Nephron (organoid): ENCODE data around the gene MICAL3.

ENCODE experiments used
- H3K27ac Mint-ChIP-seq, 3 experiments: 2 replicates each; pipeline ENCODE4 v1.8.0; 2020; ENCODE audit warnings: mixed read lengths in 3 of 3, mild to moderate bottlenecking in 2 of 3, moderate library complexity in 1 of 3
- H3K27me3 Mint-ChIP-seq: 2 replicates; pipeline ENCODE4 v1.8.0; 2021; ENCODE audit warnings: low read depth, mild to moderate bottlenecking, moderate library complexity, mixed read lengths
- H3K36me3 Mint-ChIP-seq: 2 replicates; pipeline ENCODE4 v1.8.0; 2020; ENCODE audit warnings: low read depth, mixed read lengths
- H3K4me1 Mint-ChIP-seq: 2 replicates; pipeline ENCODE4 v1.8.0; 2020; ENCODE audit warnings: mixed read lengths
- H3K4me3 Mint-ChIP-seq, 3 experiments: 2 replicates each; pipeline ENCODE4 v1.8.0; 2020; ENCODE audit warnings: mild to moderate bottlenecking in 3 of 3, mixed read lengths in 3 of 3, moderate library complexity in 2 of 3
- H3K9me3 Mint-ChIP-seq: 2 replicates; pipeline ENCODE4 v1.8.0; 2020; ENCODE audit warnings: mixed read lengths
- TF ChIP-seq, protein P1 (sequence below), 3 experiments: fragments of 200-600 bp; sonication (generic); IDR thresholded peaks; one replicate each; pipeline ENCODE4 v1.5.0; 2021; ENCODE audit warnings: antibody characterized with exemption in 3 of 3; ENCODE audit not compliant: unreplicated experiment in 3 of 3

MICAL3 gene

DNA sequence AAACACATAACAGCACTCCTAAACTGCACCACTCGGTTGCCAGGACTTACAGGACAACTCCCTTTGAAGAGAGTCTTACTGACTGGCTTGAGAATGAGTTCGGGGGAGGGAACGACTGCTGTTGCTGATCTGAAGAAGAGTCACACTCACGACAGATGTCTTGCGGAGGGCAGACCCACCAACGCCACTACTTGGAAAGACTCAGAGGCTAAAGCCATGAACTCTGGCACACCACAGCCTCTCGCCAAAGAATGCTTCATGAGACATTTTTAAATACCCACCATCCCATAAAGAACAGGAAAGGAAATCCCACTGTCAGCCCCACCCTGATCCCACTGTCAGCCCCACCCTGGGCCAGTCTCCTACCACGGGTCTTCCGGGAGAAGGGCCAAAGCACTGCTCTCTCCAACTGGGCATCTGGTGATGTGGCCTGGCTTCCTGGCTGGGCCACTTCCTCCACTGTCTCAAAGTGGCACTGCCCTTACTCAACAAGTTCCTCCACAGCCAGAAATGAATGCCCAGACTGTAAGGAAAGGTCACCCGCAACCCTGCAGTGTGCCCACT, 73.6 kb downstream of the MICAL3 start:
- Mint-ChIP-seq H3K4me3 (no peak overlapping the region), H3K27me3 (no peaks in the 10 kb centered on the region), H3K9me3 (no peaks in the 10 kb centered on the region), H3K27ac (peak overlapping the region; percentile 84 to 95 (median 88)), H3K36me3 (no peaks in the 10 kb centered on the region), H3K4me1 (peaks cover 81% of the 10 kb centered on the region)
- TF ChIP-seq, protein P1, sequence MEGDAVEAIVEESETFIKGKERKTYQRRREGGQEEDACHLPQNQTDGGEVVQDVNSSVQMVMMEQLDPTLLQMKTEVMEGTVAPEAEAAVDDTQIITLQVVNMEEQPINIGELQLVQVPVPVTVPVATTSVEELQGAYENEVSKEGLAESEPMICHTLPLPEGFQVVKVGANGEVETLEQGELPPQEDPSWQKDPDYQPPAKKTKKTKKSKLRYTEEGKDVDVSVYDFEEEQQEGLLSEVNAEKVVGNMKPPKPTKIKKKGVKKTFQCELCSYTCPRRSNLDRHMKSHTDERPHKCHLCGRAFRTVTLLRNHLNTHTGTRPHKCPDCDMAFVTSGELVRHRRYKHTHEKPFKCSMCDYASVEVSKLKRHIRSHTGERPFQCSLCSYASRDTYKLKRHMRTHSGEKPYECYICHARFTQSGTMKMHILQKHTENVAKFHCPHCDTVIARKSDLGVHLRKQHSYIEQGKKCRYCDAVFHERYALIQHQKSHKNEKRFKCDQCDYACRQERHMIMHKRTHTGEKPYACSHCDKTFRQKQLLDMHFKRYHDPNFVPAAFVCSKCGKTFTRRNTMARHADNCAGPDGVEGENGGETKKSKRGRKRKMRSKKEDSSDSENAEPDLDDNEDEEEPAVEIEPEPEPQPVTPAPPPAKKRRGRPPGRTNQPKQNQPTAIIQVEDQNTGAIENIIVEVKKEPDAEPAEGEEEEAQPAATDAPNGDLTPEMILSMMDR (IDR thresholded peaks at IDR 0.05; ENCODE audit: unreplicated experiment in 3 of 3): no peak

DNA sequence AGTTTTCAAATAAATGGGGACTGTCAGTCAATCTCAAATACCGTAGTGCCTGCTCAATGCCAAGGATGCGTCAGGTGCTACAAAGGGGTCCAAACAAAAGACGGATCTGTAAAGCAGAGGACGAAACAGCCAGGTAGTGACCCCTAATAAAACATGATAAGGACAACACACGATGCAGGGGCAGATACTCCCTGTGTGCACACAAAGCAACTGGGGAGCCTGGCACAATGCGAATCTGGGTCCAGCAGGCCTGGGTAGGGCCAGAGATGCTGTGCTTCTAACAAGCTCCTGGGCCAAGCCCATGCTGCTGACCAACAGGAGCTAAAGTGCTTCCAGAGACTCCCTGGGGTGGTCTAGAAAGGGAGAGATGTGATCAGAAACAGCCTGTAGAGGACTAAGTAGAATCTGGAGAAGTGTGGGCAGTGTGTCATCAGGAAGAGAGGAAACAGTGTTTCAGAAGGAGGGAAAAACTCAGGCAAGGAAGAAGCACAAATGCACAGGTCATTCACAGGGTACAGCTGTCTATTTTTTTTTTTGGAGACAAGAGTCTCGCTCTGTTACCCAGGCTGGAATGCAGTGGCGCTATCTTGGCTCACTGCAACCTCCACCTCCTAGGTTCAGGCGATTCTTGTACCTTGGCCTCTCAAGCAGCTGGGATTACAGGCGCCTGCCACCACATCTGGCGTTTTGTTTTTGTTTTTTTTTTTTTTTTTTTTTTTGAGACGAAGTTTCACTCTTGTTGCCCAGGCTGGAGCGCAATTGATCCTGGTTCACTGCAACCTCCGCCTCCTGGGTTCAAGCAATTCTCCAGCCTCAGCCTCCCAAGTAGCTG, 74.5 kb downstream of the MICAL3 start:
- Mint-ChIP-seq H3K36me3 (no peaks in the 10 kb centered on the region), H3K4me1 (peaks cover 81% of the 10 kb centered on the region), H3K27ac (peak overlapping the region; percentile 46 to 83 (median 73)), H3K27me3 (no peaks in the 10 kb centered on the region), H3K9me3 (no peaks in the 10 kb centered on the region), H3K4me3 (peak overlapping the region in 1 of 3 experiments; percentile 10)
- TF ChIP-seq, protein P1 (IDR thresholded peaks at IDR 0.05; ENCODE audit: unreplicated experiment in 3 of 3): no peak

DNA sequence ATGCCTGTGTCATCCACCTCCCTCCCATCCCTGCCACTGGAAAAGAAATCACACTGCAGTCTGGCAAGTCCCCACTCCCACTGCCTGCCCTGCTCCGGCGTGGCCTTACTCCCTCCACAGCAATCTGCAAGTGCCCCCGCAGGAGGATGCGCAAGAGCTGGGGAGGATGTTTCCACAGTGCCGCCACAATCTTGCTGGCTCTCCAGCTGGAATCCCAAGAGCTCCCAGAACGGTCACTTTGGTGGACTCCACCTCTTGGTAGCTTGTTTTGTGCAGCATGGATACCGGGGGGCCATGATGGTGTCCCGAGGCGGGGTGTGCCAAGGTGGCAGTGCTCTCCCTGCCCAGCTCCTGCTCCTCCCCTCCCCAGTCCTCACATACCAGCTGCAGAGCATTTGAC, 76.3 kb downstream of the MICAL3 start:
- Mint-ChIP-seq H3K9me3 (no peaks in the 10 kb centered on the region), H3K27me3 (no peaks in the 10 kb centered on the region), H3K36me3 (no peaks in the 10 kb centered on the region), H3K27ac (peak overlapping the region; percentile 60 to 83 (median 75)), H3K4me1 (peaks cover 86% of the 10 kb centered on the region), H3K4me3 (no peak overlapping the region)
- TF ChIP-seq, protein P1 (IDR thresholded peaks at IDR 0.05; ENCODE audit: unreplicated experiment in 3 of 3): no peak

DNA sequence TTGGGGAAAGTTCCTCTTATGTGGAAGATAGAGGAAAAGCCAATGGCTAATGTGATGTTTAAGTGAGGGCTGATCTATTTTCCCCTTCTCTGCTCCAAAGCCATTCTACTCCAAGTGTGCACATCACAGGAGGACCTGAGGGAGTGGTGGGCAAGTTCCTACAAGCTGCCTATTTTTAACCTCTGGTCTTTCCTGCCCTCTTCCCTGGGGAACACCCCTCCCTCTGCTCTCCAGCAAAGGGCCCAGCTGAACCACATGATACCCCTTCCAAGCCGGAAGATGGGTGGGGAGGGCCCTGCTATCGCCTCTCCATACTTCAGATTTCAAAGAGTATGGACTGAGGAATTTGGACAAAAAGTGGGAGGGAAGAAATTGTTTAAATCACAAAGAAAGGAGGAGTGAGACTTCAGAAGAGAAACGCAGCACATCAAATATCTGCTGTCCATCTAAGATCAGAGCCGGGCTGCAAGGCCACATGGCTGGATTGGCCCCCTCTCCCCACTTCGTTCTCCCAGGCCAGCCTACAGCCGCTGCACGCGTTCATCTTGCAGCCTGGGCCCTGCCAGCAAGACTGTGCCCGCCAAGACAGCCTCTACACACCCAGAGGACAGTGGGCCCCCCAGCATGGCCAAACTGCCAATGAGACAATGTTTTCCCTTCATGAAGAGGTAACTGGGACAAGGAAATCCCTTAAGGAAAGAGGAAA, 77.5 kb downstream of the MICAL3 start:
- TF ChIP-seq, protein P1 (IDR thresholded peaks at IDR 0.05; ENCODE audit: unreplicated experiment in 3 of 3): no peak
- Mint-ChIP-seq H3K27ac (peak overlapping the region; percentile 49 to 83 (median 75)), H3K4me1 (peaks cover 88% of the 10 kb centered on the region), H3K36me3 (no peaks in the 10 kb centered on the region), H3K4me3 (peak overlapping the region in 2 of 3 experiments; percentile 19 to 47), H3K9me3 (no peaks in the 10 kb centered on the region), H3K27me3 (no peaks in the 10 kb centered on the region)

DNA sequence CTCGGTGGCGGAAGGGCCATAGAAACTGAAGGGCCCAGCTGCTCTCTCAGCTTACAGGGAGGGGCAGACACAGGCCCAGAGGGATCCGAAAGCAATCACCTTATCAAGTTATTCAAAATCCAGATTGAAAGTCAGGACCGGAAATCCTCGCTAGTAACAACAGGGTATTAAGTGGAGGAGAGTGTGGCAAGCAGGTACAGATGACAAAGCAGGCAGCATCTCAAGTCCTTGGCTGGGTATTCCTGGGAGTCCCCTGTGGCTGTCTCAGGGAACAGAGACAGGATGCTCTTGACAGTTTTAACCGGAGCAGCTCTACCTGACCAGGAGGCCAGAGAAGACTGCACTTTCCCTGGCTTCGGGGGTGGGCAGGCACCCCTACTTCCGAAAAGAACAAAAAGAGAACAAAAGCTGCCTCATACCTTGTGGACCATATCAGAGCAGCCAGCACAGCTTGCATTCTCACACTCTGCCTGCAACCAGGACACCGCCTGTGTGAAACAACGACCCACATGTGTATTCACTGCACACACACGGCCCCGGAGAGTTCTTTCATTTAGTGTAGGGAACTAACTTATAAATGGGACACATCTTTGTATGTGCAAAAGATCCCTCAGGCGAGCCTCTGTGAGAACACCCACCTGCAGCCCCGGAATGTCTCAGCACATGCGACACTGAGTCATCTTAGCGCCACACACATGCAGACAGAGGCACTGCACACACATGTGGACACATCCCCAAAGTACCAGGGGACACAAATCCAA, 78.3 kb downstream of the MICAL3 start:
- TF ChIP-seq, protein P1 (IDR thresholded peaks at IDR 0.05; ENCODE audit: unreplicated experiment in 3 of 3): no peak
- H3K9me3 Mint-ChIP-seq: no peaks in the 10 kb centered on the region
- H3K4me1 Mint-ChIP-seq: peaks cover 91% of the 10 kb centered on the region
- no peaks in the 10 kb centered on the region for H3K27me3 Mint-ChIP-seq
- no peak overlapping the region for H3K4me3 Mint-ChIP-seq
- H3K36me3 Mint-ChIP-seq: no peaks in the 10 kb centered on the region
- peak overlapping the region; percentile 12 to 75 (median 69) for H3K27ac Mint-ChIP-seq
